H1 (cell line): ENCODE measurements around the gene VGLL4.

Experiments used
- EZH2 ChIP-seq: fragments of 200-600 bp; sonication (generic); IDR thresholded peaks from 2 replicates; pipeline ENCODE4 v1.7.1; 2012; ENCODE audit warnings: low read depth, mild to moderate bottlenecking, moderate library complexity, low read length, inconsistent platforms; ENCODE audit not compliant: severe bottlenecking
- FOSL1 ChIP-seq: IDR thresholded peaks from 2 replicates; pipeline ENCODE4 v1.6.1; 2011; ENCODE audit warnings: mild to moderate bottlenecking, low read depth, low read length, moderate library complexity; ENCODE audit not compliant: insufficient read depth
- GABPA ChIP-seq: IDR thresholded peaks from 2 replicates; pipeline ENCODE4 v1.6.1; 2011; ENCODE audit warnings: mild to moderate bottlenecking, low read length, moderate library complexity, borderline replicate concordance; ENCODE audit not compliant: insufficient read depth
- KDM5A ChIP-seq: fragments of 200-600 bp; IDR thresholded peaks from 2 replicates; pipeline ENCODE4 v1.7.1; 2012; ENCODE audit warnings: mild to moderate bottlenecking, low read length, inconsistent platforms, mixed read lengths
- POLR2A ChIP-seq, 2 experiments: IDR thresholded peaks; 1 replicate in 1 of 2; 2 replicates in 1 of 2; pipeline ENCODE4 v1.6.1; 2011; ENCODE audit warnings: low read depth in 2 of 2, low read length in 2 of 2, mild to moderate bottlenecking in 2 of 2; ENCODE audit errors: control extremely low read depth in 1 of 2
- POLR2AphosphoS5 ChIP-seq: IDR thresholded peaks from 2 replicates; pipeline ENCODE4 v1.6.1; 2011; ENCODE audit warnings: low read depth, low read length
- RXRA ChIP-seq: IDR thresholded peaks from 2 replicates; pipeline ENCODE4 v1.6.1; 2011; ENCODE audit warnings: low read depth, mild to moderate bottlenecking, low read length, moderate library complexity; ENCODE audit not compliant: insufficient read depth
- TAF1 ChIP-seq: IDR thresholded peaks from 2 replicates; pipeline ENCODE4 v1.6.1; 2011; ENCODE audit warnings: mild to moderate bottlenecking, low read depth, low read length
- TAF7 ChIP-seq: optimal IDR thresholded peaks from 2 replicates; pipeline ENCODE3; 2011; ENCODE audit warnings: low read depth, mild to moderate bottlenecking, inconsistent platforms, low read length, moderate library complexity, borderline replicate concordance
- TF ChIP-seq, protein P1 (sequence below), 3 experiments: IDR thresholded peaks; 1 replicate in 2 of 3; 2 replicates in 1 of 3; pipeline versions ENCODE4 v1.5.1 to v1.6.1; 2011; ENCODE audit warnings: low read length in 3 of 3, mild to moderate bottlenecking in 3 of 3, inconsistent platforms in 2 of 3, low read depth in 1 of 3, moderate library complexity in 1 of 3; ENCODE audit not compliant: insufficient read depth in 1 of 3; ENCODE audit errors: control extremely low read depth in 1 of 3
- TF ChIP-seq, protein P2 (sequence below): IDR thresholded peaks from 2 replicates; pipeline ENCODE4 v1.6.1; 2012; ENCODE audit warnings: low read length, inconsistent platforms

DNA sequence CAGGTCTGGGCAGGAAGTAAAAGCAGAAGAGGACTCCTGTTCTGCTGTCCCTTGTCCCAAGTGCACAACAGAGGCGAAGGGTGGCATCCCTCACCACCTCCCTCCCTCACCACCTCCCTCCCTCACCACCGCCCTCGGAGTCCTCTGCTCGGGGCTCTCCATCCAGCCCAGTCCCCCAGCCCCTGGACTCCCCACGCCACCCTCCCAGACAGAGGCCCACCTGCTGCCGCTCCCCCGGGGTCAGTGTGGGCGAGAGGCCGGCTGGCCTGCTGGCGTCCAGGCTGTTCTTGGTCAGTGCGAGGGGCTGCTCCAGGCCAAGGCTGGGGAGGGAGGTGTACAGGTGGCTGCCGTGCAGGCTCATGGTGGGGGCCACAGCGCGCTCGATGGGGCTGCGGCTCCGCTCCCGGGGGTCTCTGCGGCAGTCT, 79.1 kb downstream of the VGLL4 start:
- TF ChIP-seq, protein P1, sequence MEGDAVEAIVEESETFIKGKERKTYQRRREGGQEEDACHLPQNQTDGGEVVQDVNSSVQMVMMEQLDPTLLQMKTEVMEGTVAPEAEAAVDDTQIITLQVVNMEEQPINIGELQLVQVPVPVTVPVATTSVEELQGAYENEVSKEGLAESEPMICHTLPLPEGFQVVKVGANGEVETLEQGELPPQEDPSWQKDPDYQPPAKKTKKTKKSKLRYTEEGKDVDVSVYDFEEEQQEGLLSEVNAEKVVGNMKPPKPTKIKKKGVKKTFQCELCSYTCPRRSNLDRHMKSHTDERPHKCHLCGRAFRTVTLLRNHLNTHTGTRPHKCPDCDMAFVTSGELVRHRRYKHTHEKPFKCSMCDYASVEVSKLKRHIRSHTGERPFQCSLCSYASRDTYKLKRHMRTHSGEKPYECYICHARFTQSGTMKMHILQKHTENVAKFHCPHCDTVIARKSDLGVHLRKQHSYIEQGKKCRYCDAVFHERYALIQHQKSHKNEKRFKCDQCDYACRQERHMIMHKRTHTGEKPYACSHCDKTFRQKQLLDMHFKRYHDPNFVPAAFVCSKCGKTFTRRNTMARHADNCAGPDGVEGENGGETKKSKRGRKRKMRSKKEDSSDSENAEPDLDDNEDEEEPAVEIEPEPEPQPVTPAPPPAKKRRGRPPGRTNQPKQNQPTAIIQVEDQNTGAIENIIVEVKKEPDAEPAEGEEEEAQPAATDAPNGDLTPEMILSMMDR (IDR thresholded peaks at IDR 0.05; ENCODE audit: control extremely low read depth in 1 of 3, insufficient read depth in 1 of 3, low read depth in 1 of 3, low read length in 3 of 3): no peak
- no peak for TF ChIP-seq EZH2
- no peak for TF ChIP-seq POLR2AphosphoS5
- TF ChIP-seq POLR2A (IDR thresholded peaks at IDR 0.05; ENCODE audit: control extremely low read depth in 1 of 2, low read depth in 2 of 2, low read length in 2 of 2): no peak
- no peak for TF ChIP-seq TAF7
- TF ChIP-seq GABPA: no peak
- TF ChIP-seq, protein P2, sequence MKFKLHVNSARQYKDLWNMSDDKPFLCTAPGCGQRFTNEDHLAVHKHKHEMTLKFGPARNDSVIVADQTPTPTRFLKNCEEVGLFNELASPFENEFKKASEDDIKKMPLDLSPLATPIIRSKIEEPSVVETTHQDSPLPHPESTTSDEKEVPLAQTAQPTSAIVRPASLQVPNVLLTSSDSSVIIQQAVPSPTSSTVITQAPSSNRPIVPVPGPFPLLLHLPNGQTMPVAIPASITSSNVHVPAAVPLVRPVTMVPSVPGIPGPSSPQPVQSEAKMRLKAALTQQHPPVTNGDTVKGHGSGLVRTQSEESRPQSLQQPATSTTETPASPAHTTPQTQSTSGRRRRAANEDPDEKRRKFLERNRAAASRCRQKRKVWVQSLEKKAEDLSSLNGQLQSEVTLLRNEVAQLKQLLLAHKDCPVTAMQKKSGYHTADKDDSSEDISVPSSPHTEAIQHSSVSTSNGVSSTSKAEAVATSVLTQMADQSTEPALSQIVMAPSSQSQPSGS: no peak
- TF ChIP-seq RXRA: no peak
- no peak for TF ChIP-seq TAF1
- no peak for TF ChIP-seq FOSL1
- TF ChIP-seq KDM5A: no peak
